Kidney (tissue), 14 donors: ENCODE measurements around the gene TTC27. TPM values are rescaled to one million over a fixed set of nuclear protein-coding genes. Genes with fewer than 3 reads are reported as not detected.

Source experiments
- DNase-seq, 5 donors: peaks; one replicate each; pipeline ENCODE4 v3.0.0-alpha.2; 2013 to 2020
- FAIRE-seq: peaks from 2 replicates; lab custom pipeline; 2012; peaks lifted over from hg19 to GRCh38; lab: Jason Lieb, UNC
- H3K27ac ChIP-seq, 2 donors: one replicate each; pipeline ENCODE4 v1.7.0; 2013; ENCODE audit warnings: low read depth in 2 of 2, low read length in 2 of 2, inconsistent platforms in 1 of 2
- H3K27me3 ChIP-seq: one replicate; pipeline ENCODE4 v1.7.1; 2013; ENCODE audit warnings: low read length, inconsistent platforms; ENCODE audit not compliant: control insufficient read depth, insufficient read depth
- H3K36me3 ChIP-seq, 3 donors: one replicate each; pipeline versions ENCODE4 v1.7.0 to v1.7.1; 2013; ENCODE audit warnings: low read length in 3 of 3, control low read depth in 1 of 3, inconsistent platforms in 1 of 3; ENCODE audit not compliant: insufficient read depth in 3 of 3, control insufficient read depth in 2 of 3
- H3K4me1 ChIP-seq, 3 donors: one replicate each; pipeline versions ENCODE4 v1.7.0 to v1.7.1; 2013; ENCODE audit warnings: low read length in 3 of 3, inconsistent platforms in 1 of 3, low read depth in 1 of 3; ENCODE audit not compliant: control insufficient read depth in 2 of 3, insufficient read depth in 2 of 3
- H3K4me3 ChIP-seq, 3 donors: one replicate each; pipeline versions ENCODE4 v1.7.0 to v1.8.1; 2013; ENCODE audit warnings: low read length in 3 of 3, control low read depth in 1 of 3, inconsistent platforms in 1 of 3
- H3K9ac ChIP-seq, 3 donors: one replicate each; pipeline versions ENCODE4 v1.7.0 to v1.7.1; 2013; ENCODE audit warnings: low read length in 3 of 3, control low read depth in 1 of 3, inconsistent platforms in 1 of 3
- H3K9me3 ChIP-seq, 3 donors: one replicate each; pipeline versions ENCODE4 v1.7.0 to v1.7.1; 2013; ENCODE audit warnings: low read length in 3 of 3, control low read depth in 1 of 3, inconsistent platforms in 1 of 3; ENCODE audit not compliant: control insufficient read depth in 2 of 3, insufficient read depth in 1 of 3
- CTCF ChIP-seq: IDR thresholded peaks from 3 replicates; pipeline ENCODE4 v1.5.1; 2012; ENCODE audit warnings: mild to moderate bottlenecking, moderate library complexity, borderline replicate concordance; ENCODE audit not compliant: insufficient read depth; ENCODE audit errors: extremely low read depth
- intact Hi-C: fragments of 100-400 bp; cut with DNase I; formaldehyde crosslinking; loops from one replicate; pipeline ENCODE4 v1.11.1; 2022
- polyA plus RNA-seq: library from polyadenylated mRNA; stranded (reverse); fragments of 350-450 nt; fragmentation: Illumina TruSeq; extraction: RNeasy Lipid Tissue Mini Kit (QIAGEN cat#74804); gene quantifications from one replicate; pipeline ENCODE4 v1.2.3, GENCODE V29; 2014; ENCODE audit warnings: low read depth, low replicate concordance; ENCODE audit not compliant: insufficient read depth
- total RNA-seq: library from RNA; stranded (reverse); fragmentation: NEBNext Ultra II Directional; extraction: Animal tissue kit (Norgen Biotek cat#: 25700); gene quantifications from one replicate; pipeline ENCODE4 v1.2.1, GENCODE V29; 2021
- donor health status: control.
- donor health status: control.
- donor health status: control.
- donor health status: control.
- donor health status: control.
- donor health status: DM: yes; HTN: yes; CAD: no.
- donor health status: Normal renal cell carcinoma (clear cell type).

TTC27 gene
- total and polyA plus RNA-seq, 2 donors from 2014 or later = 8.0 to 19.7 TPM

DNA sequence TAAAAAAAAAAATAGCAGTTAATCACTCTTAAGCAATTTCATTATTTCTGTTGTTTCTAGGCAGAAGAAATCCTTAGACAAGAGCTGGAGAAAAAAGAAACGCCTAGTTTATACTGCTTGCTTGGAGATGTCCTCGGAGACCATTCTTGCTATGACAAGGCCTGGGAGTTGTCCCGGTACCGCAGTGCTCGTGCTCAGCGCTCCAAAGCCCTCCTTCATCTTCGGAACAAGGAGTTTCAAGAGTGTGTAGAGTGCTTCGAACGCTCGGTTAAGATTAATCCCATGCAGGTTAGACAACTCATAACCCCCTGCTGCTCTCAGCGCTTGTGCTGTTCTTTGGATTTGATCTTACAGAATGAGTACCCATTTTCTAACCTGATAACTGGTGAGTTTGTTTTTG lies 130.4 kb downstream of the TTC27 start:
- H3K9me3 ChIP-seq = no peaks in the 10 kb centered on the region
- H3K4me1 ChIP-seq = no peaks in the 10 kb centered on the region
- no peak for TF ChIP-seq CTCF
- H3K9ac ChIP-seq = no peak overlapping the region
- intact Hi-C loops = no loop called here
- DNase-seq (no peak), FAIRE-seq (no peak)
- no peak overlapping the region for H3K27ac ChIP-seq
- H3K4me3 ChIP-seq = no peak overlapping the region
- peaks cover 0 to 6% (median 0%) of the 10 kb centered on the region in 3 donors for H3K36me3 ChIP-seq
- H3K27me3 ChIP-seq = no peaks in the 10 kb centered on the region

DNA sequence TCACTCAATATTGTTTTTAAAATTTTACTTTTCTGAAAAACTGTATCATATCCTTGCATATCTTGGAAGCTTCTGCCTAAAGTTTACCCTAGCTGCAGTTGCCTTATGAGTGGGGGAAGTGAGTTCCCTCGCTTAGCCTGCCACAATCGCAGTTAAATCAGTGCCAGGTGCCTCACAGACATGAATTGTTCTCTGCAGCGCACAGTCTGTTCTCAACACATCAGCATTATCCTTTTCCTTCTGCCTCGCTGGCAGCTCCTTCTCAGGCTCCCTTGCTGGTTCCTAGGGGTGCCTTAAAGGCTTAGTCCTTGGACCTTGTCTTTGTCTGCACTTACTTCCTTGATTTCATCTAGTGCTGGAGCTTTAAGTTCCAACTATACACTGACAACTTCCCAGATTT lies 132.8 kb downstream of the TTC27 start:
- Histone ChIP-seq H3K27ac (no peak overlapping the region), H3K9me3 (no peaks in the 10 kb centered on the region), H3K9ac (no peak overlapping the region), H3K27me3 (no peaks in the 10 kb centered on the region), H3K4me3 (no peak overlapping the region), H3K36me3 (peaks cover 0 to 6% (median 0%) of the 10 kb centered on the region in 3 donors), H3K4me1 (no peaks in the 10 kb centered on the region)
- intact Hi-C loops = no loop called here
- FAIRE-seq = no peak
- DNase-seq = no peak
- no peak for TF ChIP-seq CTCF

DNA sequence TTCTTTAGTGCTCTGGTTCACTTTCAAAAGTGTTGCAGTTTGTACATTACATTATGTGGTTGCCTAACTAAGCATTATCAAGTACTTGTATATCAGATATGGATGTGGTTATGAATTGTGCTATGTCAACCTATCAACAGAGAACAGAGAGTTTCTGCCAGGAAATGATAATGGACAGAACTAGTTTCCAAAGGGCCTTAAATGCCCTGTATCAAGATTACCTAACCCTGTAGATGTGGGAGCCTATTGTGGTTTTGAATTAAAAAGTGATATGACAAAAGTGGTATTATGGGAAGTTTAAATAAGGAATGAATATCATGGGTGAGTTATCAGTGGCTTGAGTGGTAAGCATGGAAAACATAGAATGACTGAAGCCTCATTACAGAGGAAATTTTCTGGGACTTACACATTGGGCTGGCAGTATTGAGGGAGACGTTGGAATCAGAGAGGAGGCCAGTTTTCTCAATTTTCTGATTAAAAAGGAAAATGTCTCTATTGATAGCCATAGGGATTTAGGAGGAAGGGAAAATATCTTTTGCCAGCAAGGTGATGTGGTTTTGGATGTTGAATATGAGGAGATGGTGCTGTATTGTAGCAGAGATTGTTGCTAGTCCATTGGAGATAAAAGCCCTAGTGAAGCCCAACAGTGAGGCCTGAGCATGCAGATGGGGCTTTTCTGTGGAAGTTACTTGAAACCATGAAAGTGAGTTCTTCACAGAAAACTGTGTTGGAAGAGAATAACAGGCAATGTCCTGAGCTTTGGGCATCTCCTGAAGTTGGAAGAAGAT lies 140.7 kb downstream of the TTC27 start:
- no peak overlapping the region for H3K27ac ChIP-seq
- no peak for FAIRE-seq
- H3K36me3 ChIP-seq = no peaks in the 10 kb centered on the region
- intact Hi-C loops = no loop called here
- no peaks in the 10 kb centered on the region for H3K9me3 ChIP-seq
- no peaks in the 10 kb centered on the region for H3K27me3 ChIP-seq
- no peak for TF ChIP-seq CTCF
- no peak overlapping the region for H3K4me3 ChIP-seq
- no peaks in the 10 kb centered on the region for H3K4me1 ChIP-seq
- H3K9ac ChIP-seq = no peak overlapping the region
- no peak for DNase-seq

- DNase-seq = no peak
- no peak for TF ChIP-seq CTCF
Measured at GRCh38 chr2:32770360-32770759, 142.5 kb downstream of the TTC27 start.

More at GRCh38 chr2:32770360-32770759, 142.5 kb downstream of the TTC27 start:
- Histone ChIP-seq H3K9me3 (no peaks in the 10 kb centered on the region), H3K36me3 (no peaks in the 10 kb centered on the region), H3K4me1 (no peaks in the 10 kb centered on the region), H3K4me3 (no peak overlapping the region), H3K9ac (no peak overlapping the region), H3K27me3 (no peaks in the 10 kb centered on the region), H3K27ac (no peak overlapping the region)
- no peak for FAIRE-seq
- intact Hi-C loops = no loop called here
